HG03442 (cell line): ENCODE data around the gene KCTD1.

Experiments
- ATAC-seq: cut with Tn5 transposase; IDR thresholded peaks from one replicate; pipeline ENCODE4 v1.9.1; 2021; ENCODE audit warnings: mild to moderate bottlenecking, moderate library complexity; ENCODE audit not compliant: unreplicated experiment

KCTD1 gene

DNA sequence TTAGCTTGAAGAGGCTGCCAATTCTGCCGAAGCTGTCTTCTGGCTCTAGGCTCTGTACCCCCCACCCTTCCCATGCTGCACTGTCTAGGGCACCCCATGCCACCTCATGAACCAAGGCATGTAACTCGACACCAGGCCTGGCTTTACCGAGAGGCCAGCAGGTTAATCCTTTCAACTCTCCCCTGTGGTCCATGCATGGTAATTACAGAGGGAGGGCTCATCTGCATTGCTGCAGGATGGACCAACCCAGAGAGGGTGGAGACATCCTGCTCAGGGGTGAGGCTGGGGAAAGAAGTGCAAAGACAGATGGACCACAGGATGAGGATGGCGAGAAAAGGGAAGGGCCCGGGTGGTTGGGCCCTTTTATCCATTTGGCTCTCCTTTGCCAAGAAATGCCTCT is 65.8 kb downstream of the KCTD1 start:
- no peak for ATAC-seq

DNA sequence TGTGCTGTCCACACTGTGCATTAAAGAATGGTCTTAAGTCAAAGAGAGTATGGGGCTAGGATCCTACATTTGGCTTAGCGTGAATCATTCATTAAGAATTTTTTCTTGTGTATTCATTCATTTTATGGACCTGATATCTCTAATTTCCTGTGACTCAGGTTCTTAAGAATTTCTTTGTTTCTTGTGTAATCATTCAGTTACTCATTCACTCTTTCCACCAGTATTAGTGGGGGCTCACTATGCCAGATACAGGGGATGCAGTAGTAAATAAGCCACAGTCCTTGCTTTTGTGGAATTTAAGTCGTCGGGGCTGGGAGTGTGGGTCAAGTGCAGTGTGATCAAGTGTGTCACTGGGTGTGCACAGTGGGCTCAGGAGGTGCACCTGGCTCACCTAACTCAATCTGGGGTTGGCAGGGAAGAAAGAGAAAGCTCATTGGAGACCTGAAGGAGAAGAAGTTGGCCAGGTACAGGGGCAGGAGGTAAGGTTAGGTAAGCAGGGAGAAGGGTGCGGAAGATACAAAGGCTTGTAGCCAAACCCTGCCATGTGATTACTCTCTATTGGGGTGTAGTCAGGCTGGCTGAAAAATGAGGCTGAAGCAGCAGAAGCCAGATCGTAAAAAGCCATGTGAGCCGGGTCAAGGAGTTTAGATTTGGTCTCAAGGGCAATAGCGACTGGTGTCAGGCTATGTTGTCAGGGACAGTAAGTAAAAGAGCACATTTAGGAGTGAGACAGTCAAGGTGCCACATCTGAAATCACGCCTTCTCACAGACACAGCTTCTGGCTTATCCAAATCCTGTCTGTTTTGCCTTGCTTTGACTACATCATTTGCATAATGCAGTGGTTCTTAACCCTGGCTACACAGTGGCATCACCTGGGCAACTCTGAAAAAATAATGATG is 67.2 kb downstream of the KCTD1 start:
- ATAC-seq: no peak

DNA sequence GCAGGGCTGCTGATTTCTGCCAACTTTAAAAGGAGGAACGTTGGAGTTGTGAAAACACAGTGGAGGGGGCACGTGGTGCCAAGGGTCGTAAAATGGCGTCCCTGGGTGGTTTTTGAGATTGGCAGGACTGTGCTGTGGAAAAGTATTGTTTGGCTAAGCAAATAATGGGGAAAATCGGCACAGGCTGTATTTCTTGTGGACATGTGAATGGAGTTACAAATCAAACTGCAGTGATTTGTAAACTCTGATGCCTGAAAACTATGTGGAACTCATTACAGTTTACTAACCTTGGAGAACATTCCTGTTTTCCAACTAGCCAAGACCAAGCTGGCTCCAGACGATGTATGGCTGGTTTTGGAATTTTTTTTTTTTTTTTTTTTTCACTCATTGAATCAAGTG is 68.7 kb downstream of the KCTD1 start:
- ATAC-seq: no peak

DNA sequence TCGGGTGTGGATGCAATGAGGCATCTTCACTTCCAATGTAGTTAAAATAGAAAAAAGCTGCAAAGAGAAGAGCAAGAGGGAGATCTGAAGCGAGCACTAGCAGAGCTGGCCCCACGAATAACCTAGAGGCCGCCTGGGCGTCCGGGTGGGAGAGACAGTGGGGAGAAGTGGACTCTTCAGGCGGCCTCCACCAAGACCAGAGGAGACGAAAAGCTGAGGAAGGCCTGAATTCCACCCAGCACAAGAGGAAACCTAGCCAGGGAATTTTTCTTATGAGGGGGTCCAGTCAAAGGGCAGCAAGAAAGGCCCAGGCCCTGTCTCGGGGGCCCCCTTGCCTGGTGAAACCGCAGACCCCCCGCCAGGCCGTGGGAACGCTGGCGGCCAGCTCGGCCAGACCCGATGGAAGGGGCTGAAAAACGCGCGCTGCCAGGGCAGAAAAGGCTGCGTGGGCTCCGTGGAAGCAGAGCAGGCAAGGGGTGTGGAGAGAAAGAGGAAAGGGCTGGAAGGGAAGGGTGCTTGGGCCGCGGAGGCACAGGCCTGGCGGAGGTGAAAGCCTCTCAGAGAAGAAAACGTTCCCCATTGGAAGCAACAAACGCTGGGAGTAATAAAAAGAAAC is 69.2 kb downstream of the KCTD1 start:
- ATAC-seq: no peak

DNA sequence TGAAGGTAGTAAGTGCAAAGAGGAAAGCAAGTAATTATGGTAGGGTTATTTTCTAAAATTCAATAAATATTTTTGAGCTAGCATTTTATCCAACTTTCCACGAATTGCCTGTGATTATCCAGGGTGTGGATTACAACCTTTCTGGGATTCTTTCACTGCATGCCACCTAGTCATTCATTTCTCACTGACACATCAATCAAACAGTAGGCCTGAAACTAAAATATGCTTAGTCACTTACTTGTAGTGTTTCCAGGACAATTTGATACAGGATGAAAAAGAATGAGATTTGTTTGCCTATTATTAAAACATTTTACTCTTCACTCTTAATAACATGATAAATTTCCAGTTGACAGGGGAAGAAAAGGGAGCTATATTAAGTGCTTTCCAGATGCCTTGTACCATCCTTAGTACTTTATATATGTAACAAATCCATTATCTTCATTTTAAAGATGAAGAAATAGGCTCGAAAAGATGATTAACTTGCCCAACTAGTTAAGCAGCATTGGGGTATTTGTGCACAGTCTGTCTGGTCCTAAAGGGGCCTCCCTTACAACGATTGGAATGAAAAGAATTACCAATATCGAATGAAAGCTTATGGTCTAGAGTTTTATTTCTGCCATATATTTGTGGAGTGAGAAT is 70.4 kb downstream of the KCTD1 start:
- no peak for ATAC-seq

DNA sequence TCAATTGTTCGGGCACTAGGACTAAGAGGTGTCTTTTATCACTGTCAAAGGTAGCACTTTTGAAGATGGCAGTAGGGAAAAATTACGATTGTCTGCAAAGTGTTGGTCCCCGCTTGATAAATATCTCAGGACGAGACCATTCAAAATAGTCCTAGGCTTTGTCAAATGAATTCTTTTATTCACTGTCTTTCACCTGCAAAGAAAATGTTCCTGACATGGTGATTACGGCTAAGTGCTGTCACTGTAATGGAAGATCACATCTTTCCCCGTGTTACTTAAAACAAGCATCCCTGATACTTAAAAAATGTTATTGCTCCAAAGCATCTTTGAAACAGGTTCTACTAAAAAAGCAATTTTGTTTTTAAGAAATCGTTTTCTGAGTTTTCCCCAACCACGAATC is 71.7 kb downstream of the KCTD1 start:
- no peak for ATAC-seq

DNA sequence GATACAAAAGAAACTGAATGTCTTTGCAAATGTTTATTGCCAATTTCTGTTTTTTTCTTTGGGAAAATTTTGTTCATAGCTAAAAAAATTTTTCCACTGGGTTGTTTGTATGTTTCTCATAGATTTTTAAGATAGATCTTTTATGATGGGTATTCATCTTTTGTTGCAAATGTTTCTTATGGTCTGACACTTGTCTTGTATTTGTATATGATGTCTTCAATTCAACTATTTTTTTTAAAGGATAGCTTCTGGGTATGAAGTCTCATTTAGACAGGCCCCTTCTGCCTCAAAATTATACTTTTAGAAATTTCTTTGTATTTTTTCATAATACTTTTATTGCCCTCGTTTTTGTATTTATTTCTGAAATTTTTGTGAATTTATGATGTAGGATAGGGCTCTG is 73.8 kb downstream of the KCTD1 start:
- ATAC-seq: no peak

DNA sequence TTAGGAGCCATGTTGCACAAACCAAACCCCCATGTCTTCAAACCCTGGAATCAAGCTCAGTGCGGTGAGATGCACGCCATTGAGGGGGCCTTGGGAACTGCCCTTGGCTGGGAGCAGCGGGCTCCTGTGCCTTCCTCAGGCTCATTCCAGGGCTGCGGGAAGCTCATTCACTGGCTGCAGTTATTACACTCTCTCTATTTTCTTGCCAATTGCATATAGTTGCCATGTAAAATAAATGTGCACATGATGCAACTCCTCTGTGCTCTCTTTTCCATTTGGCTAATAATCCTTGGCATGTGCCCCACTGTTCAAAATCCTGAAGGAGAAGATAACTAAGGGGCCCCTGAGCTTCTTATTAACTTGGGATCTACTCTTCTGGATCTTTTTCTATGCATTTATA is 74.7 kb downstream of the KCTD1 start:
- no peak for ATAC-seq

DNA sequence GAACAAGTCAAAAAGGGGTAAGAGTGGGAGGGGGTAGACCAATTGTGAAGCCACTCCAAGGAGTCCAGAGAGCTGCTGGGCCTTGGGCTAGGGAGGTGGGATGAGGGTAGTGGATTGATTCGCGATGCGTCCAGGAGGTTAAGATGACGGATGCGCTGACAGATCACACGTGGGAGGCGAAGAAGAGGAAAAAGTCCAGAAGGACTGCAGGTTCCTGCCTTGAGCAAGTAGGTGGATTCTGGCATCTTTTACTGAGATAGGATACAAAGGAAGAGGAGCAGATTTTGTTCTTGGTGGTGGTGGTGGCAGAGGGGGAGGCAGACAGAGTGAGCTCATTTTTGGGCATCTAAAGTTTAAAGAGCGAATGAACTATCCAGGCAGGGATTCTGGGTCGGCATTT is 76.5 kb downstream of the KCTD1 start:
- no peak for ATAC-seq

DNA sequence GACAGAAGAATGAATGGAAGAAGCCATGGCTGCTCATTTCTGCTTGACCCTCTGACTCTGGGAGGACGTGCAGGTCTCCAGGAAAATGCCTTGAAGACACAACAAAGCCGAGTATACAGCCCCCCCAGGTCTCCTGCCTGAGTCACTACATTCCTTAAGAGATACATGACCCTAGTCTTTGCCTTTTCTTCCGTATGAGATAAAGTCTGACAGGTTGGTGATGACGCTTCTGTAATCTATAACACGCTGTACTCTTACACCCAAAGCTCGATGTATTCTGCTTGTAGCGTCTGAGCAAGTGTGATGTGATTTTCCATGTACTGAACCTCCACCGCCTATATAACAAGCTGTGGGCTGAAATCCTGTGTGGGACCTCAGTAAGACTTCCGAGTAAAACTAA is 77.3 kb downstream of the KCTD1 start:
- no peak for ATAC-seq

DNA sequence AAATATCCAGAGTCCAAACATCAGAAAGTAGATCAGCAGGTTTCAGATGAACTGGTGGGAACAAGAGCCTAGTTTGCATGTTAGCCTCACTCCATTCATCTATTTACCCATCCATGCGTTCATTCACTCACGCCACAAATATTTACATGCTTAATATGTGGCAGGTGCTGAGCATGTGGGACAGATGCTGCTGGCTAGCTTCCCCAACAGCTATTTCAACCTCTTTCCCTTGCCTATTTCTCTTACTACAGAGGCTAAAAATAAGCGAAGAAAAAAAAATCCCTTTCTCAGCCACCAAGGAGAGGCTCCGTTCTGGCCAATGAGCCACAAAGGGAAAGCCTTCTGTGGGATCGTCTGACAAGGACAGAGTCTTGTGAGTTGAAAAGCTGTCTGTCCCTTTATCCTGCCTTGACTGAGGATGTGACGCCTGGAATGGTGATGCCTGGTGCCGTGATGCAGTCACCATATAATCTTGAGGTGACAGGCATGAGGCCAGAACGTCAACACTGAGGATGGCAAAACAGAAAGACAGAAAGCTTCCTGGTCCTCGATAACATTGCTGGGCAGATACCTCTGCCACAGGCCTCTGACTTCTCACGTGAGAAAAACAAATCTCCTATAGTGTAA is 78.2 kb downstream of the KCTD1 start:
- peak; percentile 86 for ATAC-seq

DNA sequence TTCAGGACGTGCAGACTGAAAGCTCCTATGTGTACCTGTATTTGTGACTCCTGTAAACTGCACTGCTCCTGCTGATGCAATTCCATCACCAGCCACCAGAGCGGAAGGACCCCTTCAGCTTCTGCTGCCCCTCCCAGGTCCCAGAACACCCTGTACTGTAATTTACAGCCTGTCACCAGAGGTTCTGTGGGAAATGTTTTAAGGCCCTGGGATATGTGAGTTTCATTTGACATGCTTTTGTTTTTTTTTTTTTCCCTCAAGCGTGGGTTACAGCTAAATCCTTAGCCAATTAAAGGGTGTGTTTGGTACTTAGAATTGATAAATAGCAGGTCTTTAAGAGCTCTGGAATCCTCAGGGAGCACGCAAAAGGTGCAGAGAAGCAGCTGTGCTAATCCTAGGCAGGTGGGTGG is 79.4 kb downstream of the KCTD1 start:
- ATAC-seq: peak; percentile 56

DNA sequence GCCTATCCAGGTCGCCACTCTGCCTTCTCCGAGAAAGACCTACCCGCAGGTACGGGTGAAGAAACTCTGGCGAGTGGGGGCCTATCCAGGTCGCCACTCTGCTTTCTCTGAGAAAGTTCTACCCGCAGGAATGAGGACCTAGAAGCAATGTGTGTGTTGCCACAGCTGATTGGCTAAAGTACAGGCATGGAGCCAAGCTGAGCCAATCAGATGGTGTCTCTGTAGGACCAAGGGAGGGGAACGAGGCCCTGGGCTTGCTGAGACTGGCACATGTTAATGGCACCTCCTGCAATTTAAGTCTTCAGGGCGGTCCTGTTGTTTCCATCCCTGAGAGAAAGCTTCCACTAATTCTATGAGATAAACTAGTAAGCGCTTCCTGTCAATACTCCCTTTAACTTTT is 82.3 kb downstream of the KCTD1 start:
- no peak for ATAC-seq

DNA sequence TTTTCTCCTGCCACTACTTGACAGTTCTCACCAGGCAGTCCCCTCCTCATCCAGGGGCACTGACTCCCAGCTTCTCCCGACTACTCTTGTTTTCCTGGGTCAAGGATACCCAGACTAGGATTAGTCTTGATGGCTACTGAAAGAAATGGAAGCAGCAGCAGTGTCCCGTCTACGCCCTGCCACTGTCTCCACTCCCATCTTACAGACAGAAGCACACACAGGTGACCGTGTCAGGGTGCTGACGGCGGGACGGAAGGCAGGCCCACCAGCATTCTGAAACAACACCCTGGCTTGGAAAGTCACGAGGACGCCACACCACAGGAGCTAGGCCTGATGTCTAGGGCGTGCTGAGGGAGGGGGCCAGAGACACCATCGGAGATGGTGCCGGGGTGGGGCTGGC is 82.9 kb downstream of the KCTD1 start:
- no peak for ATAC-seq

DNA sequence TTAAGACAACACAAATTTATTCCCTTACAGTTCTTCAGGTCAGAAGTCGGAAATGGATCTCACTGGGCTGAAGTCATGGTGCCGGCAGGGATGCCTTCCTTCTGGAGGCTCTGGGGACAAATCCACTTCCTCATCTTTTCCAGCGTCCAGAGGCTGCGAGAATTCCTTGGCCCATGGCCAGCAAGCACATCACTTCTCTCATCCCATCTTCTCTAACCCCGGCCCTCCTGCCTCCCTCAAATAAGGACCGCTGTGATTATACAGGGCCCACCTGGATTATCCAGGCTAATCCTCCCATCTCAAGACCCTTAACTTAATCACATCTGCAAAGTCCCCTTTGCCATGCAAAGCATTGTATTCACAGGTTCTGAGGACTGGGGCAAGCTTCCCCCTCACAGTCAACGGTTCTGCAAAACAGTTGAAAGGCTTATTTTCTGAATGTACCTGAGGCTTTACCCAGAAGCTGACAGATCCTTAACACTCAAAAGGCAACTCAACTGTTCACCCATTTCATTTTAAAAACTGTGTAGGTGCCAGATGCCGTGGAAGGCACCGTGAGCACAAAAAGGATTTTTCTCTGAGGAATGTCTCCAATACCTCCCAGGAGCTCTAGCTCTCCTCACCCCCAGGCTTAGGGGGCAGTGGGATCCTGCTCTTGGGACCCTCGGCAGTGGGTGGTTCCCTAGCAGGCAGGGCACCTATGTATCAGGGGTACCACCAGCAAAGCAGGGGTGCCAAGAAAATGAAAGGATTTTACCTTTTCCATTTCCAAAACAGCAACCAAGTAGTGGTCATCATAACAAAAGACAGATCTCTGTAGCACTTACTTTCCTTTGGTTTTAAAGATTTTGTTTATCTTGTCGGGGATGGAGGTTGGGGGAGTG is 84.0 kb downstream of the KCTD1 start:
- no peak for ATAC-seq

DNA sequence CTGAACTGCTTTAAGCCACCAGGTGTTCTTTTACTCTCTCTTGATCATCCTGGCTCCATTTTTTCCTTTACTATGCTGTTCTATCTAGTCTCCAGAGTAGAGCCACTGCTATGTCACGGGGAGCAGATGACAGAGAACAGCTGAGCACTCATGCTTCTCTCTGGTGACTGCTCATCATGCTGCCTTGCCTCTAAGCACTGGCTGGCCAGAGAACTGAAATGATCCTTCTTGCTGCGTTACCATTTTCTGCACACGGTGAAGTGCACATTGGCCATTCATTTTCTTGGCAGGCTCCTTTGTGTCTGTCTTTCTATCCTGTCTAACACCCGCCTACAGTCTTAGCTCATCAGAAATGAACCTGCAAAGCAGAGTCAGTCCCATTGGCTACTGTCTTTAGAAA is 86.0 kb downstream of the KCTD1 start:
- ATAC-seq: no peak

DNA sequence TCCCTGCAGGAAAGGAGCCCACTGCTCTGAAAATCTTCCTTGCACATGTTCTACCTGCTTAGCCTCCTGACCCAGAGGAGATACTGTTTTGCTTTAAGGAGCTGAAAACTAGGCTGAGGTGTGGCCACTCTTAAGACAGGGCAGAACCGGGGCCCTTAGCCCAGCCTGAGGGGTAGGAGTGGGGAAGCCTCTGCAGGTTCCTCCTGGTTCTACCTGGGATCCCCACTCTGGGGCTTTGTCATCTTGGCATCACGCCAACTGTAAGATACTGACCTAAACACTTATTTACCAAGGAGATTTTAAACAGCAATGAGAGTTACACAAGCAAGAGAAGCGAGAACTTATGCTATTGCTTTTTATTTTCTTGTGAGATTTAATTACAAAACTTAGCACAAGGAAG is 86.9 kb downstream of the KCTD1 start:
- ATAC-seq: no peak

DNA sequence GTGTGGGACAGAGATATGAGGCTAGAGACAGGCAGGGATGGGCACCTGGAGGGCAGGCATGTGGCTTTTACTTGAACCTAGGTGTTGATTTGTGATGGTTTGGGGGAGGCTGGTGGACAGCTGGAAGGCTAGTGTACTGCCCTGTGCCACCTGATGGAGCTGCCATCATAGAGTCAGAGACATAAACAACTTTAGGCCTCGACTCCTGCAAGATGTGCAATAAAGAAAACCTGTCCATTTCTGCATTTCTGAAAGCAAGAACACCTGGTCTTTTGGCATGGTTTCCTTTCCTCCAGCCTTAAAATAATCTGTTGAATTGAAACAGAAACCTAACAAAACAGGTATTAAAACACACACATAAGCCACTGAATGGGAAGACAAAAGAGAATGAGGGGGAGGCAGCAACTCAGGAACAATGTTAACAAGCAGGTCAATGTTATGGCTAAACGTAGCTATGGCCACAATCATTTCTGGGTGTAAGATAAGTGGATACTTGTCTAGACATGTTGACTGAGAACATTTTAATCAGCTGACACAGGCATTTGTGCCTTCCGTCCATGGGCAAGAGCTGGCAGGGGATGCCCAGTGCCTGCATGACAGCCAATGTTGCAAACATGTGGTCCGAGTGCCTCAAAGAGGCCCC is 87.8 kb downstream of the KCTD1 start:
- peak; percentile 65 for ATAC-seq

DNA sequence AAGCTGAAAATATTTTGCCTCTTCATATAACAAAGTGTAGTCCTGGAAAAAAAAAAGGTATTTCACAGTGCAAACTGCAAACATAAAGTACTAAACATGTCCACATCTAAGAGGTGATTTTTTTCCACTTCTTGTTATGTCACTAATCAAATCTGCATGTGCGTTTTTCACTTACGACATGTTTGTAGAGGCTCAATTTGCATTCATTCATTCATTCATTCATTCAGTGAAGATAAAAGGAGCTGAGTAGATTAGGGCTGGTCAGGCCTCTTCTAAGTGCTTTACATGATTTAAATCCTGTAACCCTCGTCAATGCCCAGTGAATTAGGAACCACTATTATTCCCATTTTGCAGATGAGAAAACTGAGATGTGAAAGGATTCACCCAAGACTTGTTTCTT is 88.5 kb downstream of the KCTD1 start:
- no peak for ATAC-seq

DNA sequence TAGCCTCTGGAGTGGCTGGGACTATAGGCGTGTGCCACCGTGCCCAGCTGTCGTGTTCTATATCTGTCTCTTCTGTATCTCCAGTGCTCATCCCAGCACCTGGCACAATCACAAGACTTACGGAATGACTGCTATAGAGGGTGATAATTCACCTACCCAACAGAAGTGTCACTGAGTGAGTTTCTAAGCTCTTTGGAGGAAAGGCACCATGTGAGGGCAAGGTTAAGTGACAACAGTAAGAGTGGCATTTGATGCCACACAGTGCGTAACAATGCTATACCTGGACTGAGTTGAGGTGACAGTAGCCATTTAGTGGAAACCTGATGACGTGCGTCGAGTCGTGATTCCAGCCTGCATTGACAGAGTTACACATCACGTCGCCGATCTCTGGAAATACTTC is 89.0 kb downstream of the KCTD1 start:
- no peak for ATAC-seq
